Stimulated activated CD8-positive, alpha-beta memory T cell treated with anti-CD3 and anti-CD28 coated beads, Interleukin-2, amount 100 ng/mL, for 1 hour (primary cell): ENCODE measurements around the gene NUBP2.
A peak's percentile ranks its signal among the peaks of the same experiment; 100 is the strongest.

ENCODE experiments used
- DNase-seq, 2 donors: peaks; one replicate each; pipeline ENCODE4 v3.0.0-alpha.2; 2020; ENCODE audit warnings: low read depth in 2 of 2

NUBP2 gene

DNA sequence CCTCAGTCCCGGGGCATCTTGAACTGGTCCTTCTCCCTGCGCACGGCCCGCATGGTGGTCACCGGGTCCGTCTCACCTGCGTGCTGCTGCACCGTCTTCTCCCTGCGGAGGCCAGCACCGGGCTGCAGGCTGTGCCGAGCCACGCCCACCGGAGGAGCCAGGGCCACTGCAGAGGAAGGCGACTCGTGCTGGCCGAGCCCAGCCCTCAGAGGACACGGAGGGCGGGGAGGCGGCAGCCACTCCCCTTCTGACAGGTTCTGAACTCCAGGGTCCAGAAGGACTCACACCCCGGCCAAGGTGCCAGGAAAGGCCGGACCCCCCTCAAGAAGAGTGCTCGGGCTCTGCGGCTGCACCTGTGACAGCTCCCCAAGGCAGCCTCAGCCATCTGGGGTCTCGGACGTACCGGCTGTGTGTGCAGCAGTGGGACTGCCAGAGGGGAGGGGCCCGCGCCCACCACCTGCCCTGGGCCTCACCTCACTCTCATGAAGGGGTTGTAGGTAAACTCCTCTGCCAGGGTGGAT, 26.6 kb downstream of the NUBP2 start:
- no peak for DNase-seq

DNA sequence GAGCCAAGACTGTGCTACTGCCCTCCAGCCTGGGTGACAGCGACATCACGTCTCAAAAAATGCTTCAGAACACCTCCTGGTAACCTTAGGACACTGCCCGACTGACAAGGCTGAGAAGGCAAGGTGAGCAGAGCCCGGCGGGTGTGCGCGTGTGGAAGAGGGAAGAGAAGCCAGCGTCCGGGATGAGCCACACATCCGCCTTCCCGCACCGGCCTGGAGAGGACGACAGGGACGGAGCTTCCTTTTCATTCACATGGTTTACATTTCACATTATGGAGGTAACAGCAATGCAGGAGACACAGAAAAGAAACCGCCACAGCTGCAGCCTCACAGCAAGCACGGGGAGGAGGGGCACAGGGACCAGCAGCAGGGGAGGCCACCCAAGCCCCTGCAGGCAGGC, 27.3 kb downstream of the NUBP2 start:
- DNase-seq = no peak

GRCh38 chr16:1810536-1810935, 27.8 kb downstream of the NUBP2 start:
- DNase-seq = no peak

DNA sequence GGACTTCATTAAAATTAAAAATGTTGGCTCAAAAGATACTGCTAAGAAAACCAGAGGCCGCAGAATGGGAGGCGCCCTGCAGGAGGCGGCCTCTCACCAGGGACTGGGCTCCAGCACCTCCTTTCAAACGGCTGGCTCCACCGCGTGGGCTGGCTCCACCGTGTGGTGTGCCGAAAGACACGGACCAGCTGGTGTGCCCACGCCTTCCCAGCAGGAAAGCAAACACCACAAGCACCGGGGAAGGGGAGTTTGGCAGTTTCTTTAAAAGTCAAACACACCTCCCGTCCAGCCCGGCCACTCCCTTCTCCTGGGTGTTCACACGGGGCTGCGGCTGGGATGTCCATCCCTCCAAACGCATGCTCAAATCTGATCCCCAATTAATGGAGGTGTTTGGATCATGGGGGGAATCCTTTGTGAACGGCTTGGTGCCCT, 30.0 kb downstream of the NUBP2 start:
- DNase-seq = peak in 1 of 2 donors; percentile 20

DNA sequence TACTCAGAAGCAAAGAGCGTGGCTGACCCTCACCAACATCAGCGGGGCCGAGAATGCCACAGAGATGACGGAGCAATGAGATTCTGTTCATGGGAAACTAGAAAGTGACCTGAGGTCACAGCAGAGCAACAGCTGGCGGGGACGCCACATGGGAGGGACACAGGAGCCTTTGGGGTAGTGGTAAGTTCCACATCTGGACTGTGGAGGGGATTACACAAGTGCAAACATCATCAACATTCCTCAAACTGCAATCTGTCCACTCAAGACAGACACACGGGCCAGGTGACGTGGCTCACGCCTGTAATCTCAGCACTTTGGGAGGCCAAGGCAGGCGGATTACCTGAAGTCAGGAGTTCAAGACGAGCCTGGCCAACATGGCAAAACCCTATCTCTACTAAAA, 32.7 kb downstream of the NUBP2 start:
- no peak for DNase-seq

GRCh38 chr16:1816396-1817275, 33.9 kb downstream of the NUBP2 start:
- DNase-seq = no peak

- no peak for DNase-seq
Observed at GRCh38 chr16:1817276-1817589, 34.5 kb downstream of the NUBP2 start.

- DNase-seq = no peak
Observed at GRCh38 chr16:1817716-1818115, 35.0 kb downstream of the NUBP2 start.

- no peak for DNase-seq
Observed at GRCh38 chr16:1818204-1818872, 35.6 kb downstream of the NUBP2 start.

DNA sequence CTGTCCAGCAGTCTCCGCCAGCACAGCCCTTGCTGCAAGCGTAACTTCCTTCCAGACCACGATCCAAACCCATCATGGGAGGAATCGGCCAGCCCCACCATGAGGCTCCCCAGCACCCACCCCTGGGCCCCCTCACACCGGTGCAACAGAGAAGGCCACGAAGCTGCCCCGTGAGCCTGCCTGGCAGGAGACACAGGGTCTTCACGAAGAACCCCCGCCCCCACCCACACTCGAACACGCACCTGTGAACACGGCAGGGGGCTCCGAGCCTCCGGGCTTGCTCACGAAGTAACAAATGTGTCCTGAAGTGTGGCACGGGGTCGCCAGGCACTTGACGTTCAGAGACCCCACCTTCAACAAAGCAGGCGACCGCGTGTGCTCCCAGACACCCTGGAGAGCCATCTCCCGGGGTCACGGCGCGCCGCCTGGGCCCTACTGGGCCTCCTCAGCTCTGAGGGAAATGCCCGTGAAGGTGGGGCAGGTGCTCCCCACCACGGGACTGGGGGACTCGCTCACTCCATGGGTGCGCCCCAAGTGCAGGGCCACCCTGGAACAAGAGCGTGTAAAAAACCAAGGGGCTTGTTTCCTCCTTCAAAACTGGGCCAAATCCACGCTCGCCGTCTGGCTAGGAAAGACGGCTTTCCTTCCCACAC, 36.2 kb downstream of the NUBP2 start:
- DNase-seq = no peak

- no peak for DNase-seq
Observed at GRCh38 chr16:1819611-1820010, 36.9 kb downstream of the NUBP2 start.

- DNase-seq = no peak
Observed at GRCh38 chr16:1820096-1820945, 37.6 kb downstream of the NUBP2 start.

DNA sequence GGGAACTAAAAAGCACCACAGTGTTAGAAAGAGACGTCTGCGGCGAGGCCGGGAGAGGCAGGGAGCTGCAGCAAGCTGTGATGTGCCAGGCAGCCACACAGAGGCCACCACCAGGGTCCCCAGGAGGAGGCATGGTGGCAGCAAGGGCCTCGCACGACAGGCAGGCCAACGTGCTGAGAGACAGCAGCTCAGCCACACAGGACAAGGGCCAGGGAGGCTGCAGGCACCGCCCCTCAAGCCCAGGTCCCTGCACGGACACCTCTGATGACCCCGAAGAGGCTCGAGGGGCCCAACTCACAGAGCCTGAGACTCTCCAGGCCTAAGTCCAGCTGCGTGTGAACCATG, 38.2 kb downstream of the NUBP2 start:
- no peak for DNase-seq

DNA sequence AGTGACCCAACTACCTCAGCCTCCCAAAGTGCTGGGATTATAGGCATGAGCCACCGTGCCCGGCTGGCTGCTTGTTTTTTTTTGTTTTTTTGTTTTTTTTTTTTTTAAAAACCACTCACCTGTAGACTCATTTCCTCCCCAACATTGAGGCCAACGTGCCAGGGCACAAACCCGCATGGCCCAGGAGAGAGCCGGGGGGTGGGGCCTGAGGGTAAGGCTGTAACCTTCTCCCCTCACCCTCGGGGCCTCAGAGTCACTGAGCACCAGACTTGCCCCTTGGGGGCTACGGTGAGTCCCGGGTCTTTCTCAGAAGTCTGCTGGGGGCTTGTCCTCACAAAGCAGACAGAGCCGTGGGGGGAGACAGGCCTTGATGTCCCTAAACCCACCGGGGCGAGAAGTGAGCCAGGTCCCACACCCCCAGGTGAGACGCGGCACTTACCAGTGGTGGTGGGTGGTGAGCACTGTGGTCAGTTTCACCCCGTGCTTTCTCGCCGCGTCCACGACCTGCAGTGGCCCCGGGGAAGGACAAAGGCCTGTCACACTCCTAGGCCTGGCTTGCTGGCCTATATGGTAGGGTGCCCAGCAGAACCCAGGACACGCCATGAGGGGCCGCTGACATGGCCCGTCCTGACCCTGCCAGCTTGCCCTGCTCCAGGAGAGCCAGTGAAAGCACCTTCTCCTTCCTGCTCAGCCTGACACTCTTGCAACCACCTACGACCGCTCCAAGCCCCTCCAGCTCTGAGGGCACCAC, 39.3 kb downstream of the NUBP2 start:
- no peak for DNase-seq

DNA sequence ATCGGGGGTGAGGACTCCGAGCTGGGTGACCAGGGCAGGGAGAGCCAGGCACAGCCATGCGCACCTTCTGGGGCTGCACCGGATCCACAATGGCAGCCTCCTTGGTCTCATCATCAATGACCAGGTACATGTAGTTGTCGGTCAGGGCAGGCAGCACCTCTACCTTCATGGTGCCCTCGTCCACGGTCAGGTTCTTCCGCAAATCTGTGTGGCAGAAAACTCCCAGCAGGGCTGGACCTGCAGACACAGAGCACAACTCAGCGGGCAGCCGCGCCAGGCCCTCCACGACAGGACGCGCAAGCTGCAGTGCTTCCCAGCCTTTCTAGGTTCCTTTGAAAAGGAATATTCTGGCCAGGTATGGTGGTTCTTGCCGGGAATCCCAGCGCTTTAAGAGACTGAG, 40.0 kb downstream of the NUBP2 start:
- no peak for DNase-seq

DNA sequence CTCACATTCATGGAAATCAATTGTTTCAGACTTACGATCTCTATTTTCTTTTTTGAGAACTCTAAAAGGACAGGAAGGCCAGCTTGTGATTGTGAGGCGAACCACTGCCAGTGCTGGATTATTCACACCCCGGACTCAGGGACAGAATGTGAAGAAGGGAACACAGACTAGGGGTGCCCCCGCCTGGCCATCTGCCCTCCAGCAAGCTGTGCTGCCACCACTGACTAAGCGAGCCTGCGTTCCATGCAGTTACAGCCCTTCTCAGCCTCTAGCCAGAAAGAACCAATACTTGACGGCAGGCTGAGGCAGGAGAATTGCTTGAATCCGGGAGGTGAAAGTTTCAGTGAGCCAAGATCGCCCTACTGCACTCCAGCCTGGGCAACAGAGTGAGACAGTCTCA, 41.1 kb downstream of the NUBP2 start:
- no peak for DNase-seq

- DNase-seq = no peak
Observed at GRCh38 chr16:1825381-1825863, 42.7 kb downstream of the NUBP2 start.

- DNase-seq = peak; percentile 35 to 55
Observed at GRCh38 chr16:1825864-1826690, 43.3 kb downstream of the NUBP2 start.

DNA sequence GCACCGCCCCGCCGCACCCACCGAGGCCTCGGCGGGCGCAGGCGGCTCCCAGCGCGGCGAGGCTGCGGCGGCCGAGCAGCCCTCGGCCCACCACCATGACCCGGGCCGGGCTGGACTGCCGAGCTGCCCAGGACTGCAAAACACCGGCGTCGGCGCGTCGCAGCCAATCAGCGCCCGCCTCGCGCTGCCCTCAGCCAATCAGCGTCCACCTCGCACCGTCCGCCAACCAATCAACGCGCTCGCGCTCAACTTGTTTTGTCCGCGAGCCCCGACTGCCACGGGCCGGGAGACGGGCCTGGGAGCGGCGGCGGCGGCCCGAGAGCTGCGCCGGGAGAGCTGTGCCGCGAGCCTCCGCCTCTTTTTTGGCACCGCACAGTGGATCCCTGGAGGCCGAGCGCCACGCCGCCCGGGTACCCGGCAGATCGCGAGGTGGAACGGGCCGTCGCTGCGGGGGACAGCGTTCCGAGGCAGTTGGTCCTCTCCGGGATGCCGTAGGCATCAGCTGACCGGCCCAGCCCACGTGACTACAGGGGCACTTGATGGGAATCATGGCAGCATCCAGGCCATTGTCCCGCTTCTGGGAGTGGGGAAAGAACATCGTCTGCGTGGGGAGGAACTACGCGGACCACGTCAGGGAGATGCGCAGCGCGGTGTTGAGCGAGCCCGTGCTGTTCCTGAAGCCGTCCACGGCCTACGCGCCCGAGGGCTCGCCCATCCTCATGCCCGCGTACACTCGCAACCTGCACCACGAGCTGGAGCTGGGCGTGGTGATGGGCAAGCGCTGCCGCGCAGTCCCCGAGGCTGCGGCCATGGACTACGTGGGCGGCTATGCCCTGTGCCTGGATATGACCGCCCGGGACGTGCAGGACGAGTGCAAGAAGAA, 44.2 kb downstream of the NUBP2 start, which contains the start of the genes FAHD1 and HAGH:
Gene FAHD1, plus strand, starts transcription at position 516 of the 883 bp plus-strand sequence. Its CDS starts 33 bp downstream, at position 549.
Gene HAGH, minus strand, starts transcription at position 135 of the 883 bp plus-strand sequence. Its CDS starts 38 bp downstream, at position 97.
- DNase-seq = peak; percentile 78 to 82
